Hypothalamus (tissue), 51 donors: ENCODE measurements around the gene BHLHA9.
"Not testable (repeated sequence)": the region's sequence is repeated elsewhere in the genome, so short reads cannot be mapped to it uniquely, and the experiment has no call there.

Experiments
- DNase-seq, 51 donors: peaks; one replicate each; lab custom pipeline; 2025; lab: John Stamatoyannopoulos, UW

BHLHA9 gene

DNA sequence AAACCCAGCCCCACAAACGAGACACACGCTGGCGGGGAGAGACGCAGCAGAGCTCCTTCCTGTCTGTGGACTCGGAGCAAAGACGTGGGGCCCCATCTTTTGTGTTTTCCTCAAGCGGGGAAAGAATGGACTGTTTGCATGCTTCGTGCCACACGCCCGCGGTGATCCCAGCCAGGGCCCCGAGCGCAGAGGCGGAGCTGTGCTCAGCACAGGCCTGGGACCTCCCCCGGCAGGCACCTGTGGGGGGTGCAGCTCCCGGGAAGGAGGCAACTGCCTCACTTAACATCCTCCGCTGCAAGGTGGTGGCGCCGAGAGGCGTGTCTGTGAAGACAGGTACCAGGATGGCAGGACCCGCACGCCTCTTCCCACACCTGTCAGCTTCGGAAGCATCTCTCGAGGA lies 28.4 kb downstream of the BHLHA9 start:
- no peak for DNase-seq

DNA sequence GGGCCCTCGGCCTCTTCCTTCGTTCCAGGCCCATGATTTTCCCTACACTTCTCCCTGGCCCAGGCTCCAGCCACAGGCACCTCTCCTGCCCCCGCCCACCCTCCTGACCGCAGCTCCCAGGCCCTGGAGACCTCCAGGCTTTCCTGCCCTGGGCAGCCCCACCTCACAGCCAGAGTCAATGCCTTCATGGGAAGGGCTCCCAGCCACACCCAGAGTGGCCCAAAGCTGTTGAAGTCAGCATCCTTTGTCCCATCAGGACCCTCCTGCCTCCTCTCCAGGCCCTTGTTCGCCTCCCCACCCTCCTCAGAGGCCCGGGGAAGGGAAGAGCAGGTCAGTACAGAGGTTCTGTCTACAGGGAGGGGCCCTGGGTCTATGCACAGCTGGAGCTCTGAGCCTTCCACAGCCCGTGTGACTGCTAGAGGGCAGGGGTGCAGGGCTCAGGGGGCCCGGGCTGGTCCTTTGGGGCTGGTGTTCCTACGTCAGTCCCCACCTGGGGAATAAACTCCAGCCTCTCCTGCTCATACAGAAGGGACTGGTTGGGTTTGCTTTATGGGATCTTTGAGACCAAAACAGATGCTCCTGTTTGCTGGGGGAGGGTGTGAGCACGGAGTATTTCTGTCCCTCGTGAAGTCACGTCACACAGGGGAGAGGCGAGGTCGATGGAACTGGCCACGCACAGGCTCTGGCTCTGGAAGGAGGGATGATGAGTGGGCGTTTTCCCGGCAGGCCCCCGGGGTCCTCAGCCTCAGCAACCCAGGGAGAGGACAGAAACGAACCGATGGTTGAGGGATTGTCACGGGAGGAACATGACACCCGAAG lies 29.5 kb downstream of the BHLHA9 start:
- no peak for DNase-seq

DNA sequence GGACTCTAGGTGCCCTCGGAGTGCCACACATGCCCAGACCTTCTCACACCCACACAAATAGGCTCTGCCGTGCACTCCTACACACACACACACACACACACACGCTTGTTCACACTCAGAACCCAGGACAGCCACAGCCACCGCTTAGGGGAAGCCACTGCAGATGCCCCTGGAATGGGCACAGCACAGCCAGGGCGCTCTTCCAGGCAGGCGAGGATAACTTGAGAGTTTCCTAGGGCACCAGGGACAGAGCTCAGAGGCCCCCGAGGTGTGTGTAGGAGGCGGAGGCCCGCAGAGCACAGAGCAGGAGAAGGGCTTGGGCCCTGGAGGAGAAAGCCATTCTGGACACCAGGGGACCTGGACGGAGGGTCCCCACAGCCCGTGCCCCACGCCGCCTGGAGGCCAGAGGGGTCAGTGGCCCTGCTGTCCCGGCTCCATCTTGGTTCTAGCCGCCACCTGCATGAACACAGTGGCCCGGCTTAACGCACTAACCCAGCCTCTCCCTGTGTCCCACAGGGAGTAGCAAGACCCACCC lies 30.2 kb downstream of the BHLHA9 start:
- no peak for DNase-seq

DNA sequence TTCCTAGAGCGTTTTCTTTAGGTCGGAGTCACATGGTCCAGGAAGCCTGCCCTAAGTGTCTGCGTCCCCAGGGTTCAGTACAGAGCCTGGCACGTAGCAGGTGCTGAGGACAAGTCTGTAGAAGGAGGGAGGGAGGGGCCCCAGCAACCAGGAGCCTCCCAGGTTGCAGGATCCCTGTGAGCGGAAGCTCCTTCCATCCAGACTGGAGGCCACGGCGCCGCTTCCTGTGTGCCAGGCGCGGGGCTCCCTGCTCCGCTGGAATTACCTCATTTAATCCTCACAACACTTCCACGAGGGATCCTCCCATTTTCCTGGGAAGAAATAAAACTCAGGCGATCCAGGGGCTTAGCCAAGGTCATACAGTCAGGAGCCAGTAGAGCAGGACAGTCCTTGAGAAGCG lies 31.3 kb downstream of the BHLHA9 start:
- no peak for DNase-seq

DNA sequence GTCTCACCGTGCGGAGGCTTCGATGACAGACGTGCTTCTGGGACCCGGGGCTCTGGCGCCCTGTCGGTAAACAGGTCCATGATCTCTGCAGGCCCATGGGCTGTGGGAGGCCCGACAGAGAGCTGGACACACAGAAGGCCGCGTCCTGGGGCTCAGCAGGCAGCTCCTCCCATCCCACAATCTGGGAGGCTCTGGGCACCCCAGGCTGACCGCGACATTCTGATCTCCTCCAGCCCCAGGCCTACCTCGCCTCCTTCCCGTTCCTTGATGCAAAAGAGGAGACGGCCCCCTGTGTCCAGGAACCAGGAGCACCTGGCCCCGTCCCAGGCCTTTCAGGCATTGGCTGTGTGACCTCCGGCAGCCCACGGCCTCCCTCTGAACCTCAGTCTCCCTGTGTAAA lies 32.5 kb downstream of the BHLHA9 start:
- DNase-seq, result no peak

DNA sequence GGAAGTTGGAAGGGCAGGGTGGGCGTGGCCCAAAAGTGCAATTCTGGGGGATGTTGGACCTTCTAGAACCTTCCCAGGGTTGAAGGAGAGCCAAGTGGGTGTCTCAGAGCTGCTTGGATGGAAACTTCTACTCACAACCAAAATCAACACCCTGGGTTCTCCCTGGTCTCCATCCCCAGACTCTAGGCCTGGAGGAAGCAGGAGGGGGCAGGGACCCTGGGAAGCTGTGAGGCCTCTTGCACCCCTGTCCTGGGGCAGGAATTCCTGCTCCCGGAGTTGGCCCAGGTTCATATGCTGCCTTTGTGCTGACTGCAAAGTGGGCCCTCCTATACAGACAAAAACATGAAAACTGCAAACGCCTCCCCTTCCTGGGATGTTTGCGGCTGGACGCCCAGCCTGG lies 34.3 kb downstream of the BHLHA9 start:
- no peak for DNase-seq

DNA sequence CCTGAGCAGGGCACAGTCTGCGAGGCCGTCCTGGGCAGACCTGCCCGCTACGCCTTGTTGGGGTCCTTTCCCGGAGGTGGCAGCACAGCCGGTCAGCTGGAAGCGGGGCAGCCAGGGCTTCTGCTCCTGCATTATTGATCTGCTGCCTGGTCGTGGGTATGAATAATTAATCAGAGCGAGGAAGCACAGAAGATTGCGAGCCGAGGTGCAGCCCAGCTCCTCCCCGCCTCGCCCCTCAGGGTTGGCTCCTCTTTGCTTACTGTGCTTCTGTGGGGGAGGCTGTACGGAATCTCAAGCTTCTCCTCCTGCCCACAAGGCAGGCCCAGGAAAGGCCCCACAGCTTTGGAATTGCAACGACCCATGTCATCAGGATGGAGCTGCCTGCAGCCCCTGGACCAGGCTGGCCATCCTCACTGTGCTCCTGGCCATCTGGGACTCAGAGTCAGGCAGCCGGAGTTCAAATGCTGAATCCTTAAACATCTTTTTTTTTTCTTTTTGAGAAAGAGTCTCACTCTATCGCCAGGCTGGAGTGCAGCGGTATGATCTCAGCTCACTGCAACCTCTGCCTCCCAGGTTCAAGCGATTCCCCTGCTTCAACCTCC lies 34.8 kb downstream of the BHLHA9 start:
- no peak for DNase-seq

DNA sequence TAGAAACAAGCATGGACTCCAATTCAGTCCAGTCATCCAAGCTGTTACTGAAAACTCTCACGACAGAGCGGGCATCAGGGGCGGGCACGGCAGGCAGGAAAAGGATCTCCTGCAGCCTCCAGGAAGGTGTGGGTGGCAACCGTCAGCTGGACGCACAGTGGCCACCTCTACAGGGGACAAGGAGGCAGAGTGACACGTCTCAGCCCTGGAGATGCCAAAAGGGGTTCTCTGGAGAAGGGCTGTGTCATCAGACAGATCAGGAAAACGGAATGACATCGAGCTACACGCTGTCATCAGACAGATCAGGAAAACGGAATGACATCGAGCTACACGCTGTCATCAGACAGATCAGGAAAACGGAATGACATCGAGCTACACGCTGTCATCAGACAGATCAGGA lies 37.6 kb downstream of the BHLHA9 start:
- DNase-seq, result not testable (repeated sequence)

DNA sequence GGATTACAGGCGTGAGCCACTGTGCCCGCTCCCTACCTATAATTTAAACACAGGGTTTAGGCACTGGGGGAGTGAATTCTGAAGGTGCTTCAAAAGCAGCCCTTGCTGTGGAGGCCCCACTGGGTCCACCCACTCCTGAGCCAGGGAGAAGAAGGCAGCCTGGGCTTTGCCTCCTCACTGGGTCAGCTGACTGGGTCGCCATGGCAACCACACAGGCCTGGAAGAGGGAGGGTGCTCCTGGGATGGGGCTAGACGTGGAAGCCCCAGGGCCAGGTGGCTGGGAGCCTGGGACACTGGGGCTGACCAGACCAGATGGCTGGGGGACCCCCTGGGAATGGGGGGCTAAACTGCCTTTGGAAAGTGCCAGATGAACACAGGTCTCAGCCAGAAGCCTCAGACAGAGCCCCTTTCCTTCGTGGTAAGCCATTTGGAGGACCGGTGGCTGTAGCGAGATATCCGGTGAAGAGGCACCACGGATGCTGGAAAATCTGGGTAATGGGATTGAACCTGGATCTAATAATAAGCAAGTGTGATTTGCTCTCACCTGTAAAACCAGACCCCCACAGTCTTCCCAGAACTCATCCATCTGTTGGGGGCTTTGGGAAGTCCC lies 42.1 kb downstream of the BHLHA9 start:
- DNase-seq, result peak in 7 of 51 donors; percentile 7 to 20 (median 11)

DNA sequence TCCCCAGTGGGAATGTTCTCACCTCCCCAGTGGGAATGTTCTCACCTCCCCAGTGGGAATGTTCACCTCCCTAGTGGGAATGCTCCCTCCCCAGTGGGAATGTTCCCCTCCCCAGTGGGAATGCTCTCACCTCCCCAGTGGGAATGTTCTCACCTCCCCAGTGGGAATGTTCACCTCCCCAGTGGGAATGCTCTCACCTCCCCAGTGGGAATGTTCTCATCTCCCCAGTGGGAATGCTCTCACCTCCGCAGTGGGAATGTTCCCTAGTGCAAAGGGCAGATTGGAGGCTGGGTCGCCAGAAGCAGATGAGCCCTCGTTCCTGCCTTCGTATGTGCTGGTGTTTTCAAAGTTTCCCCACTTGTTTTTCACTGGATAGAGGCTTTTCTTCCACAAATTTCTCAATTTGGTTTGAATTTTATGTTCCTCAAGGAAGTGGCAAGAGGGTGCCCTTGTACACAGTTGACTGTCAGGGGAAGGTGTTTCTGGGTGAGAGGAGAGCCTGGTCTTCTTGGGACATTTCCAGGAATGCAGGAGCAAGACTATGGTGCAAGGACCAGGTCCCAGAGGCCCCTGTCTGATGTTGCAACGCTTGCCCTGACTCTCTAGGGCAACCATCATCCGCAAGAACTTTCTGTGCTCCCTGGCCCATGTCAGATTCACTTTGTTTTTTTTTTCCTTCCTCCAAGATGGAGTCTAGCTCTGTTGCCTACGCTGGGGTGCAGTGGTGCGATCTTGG lies 43.2 kb downstream of the BHLHA9 start:
- DNase-seq, result no peak

DNA sequence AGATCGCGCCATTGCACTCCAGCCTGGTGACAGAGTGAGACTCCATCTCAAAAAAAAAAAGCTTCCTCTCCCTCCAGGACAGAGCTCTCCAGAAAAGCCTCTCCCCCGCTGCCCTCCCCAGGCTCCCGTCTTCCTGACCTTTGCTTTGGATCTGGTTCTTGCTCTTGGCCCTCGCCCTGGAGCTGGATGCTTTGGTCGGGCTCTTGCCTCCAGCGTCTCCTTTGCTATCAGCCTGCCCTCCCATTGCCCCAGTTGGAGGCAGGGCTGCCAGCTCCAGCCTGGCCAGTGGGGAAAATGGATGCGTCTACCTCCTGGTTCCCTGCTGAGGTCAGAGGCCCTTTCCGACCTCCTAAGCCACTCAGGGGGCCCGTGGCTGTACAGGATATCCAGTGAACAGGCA lies 45.2 kb downstream of the BHLHA9 start:
- DNase-seq, result no peak

DNA sequence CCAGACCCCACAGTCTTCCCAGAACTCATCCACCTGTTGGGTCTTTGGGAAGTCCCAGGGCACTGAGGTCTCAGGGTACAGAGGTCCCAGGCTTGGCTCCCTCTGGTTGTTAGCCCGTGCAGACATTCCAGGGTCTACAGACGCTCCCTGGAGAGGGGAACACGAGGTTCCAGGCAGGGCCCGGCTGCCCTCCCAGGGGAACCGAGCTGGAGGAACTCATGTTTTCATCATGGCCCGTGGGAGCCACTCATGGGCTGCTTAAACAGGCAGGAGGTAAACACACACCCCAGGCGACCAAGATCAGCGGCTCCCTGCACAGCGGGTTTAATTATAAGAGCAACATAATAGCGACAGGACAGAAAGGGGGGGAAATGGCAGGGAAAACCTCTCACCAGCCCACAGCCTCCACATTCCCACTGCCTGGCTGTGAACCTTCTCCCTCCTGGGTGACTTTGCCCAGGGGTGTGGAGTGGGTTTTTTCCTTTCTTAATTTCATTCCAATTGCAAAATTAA lies 45.7 kb downstream of the BHLHA9 start:
- no peak for DNase-seq
